ENCODE data around the gene NRF1.

NRF1 gene

GRCh38 chr7:129754406-129754805 lies 142.9 kb downstream of the NRF1 start:
- H3K4me3 ChIP-seq (ENCODE audit: low read depth, low read length) = no peak overlapping the region
- TF ChIP-seq CTCF (IDR thresholded peaks at IDR 0.05; ENCODE audit: low read depth, low read length) = no peak

GRCh38 chr7:129757991-129758390 lies 146.5 kb downstream of the NRF1 start:
- no peak overlapping the region for H3K4me3 ChIP-seq (ENCODE audit: low read depth, low read length)
- no peak for TF ChIP-seq CTCF (IDR thresholded peaks at IDR 0.05; ENCODE audit: low read depth, low read length)

GRCh38 chr7:129762387-129762969 lies 151.0 kb downstream of the NRF1 start:
- TF ChIP-seq CTCF (IDR thresholded peaks at IDR 0.05; ENCODE audit: low read depth, low read length) = no peak
- H3K4me3 ChIP-seq (ENCODE audit: low read depth, low read length) = no peak overlapping the region

GRCh38 chr7:129764247-129765084 lies 152.9 kb downstream of the NRF1 start:
- no peak overlapping the region for H3K4me3 ChIP-seq (ENCODE audit: low read depth, low read length)
- TF ChIP-seq CTCF (IDR thresholded peaks at IDR 0.05; ENCODE audit: low read depth, low read length) = no peak

- TF ChIP-seq CTCF (IDR thresholded peaks at IDR 0.05; ENCODE audit: low read depth, low read length) = no peak
- no peak overlapping the region for H3K4me3 ChIP-seq (ENCODE audit: low read depth, low read length)
Measured at GRCh38 chr7:129765352-129765751, 153.8 kb downstream of the NRF1 start.

- no peak overlapping the region for H3K4me3 ChIP-seq (ENCODE audit: low read depth, low read length)
- no peak for TF ChIP-seq CTCF (IDR thresholded peaks at IDR 0.05; ENCODE audit: low read depth, low read length)
Measured at GRCh38 chr7:129767120-129768015, 155.8 kb downstream of the NRF1 start.

All from WI38 (cell line).